Activated CD8-positive, alpha-beta T cell treated with anti-CD3 and anti-CD28 coated beads for 36 hours (primary cell): ENCODE data around the gene SPR. TPM values are rescaled to one million over a fixed set of nuclear protein-coding genes. Genes with fewer than 3 reads are reported as not detected.

Experiments
- ATAC-seq: fragments of 200-7000 bp; cut with Tn5 transposase; one replicate; pipeline ENCODE4 v1.10.0; 2021; ENCODE audit warnings: mild to moderate bottlenecking, moderate library complexity
- CTCF ChIA-PET: fragments of 350-600 bp; sonication (Branson Sonifier 250); formaldehyde crosslinking; loops from one replicate; lab custom pipeline; 2021; ENCODE audit warnings: antibody characterized with exemption; lab: Charles Lee
- POLR2A ChIA-PET: fragments of 350-600 bp; sonication (Branson Sonifier 250); formaldehyde crosslinking; loops from one replicate; lab custom pipeline; 2021; ENCODE audit warnings: antibody characterized with exemption; lab: Charles Lee
- DNase-seq: peaks from one replicate; pipeline ENCODE4 v3.0.0-alpha.2; 2020
- H3K27ac Mint-ChIP-seq: one replicate; pipeline ENCODE4 v1.8.0; 2021; ENCODE audit warnings: mild to moderate bottlenecking, mixed read lengths
- H3K27me3 Mint-ChIP-seq: one replicate; pipeline ENCODE4 v1.8.0; 2021; ENCODE audit warnings: mixed read lengths
- H3K36me3 Mint-ChIP-seq: one replicate; pipeline ENCODE4 v1.8.0; 2021; ENCODE audit warnings: low read depth, mixed read lengths
- H3K4me1 Mint-ChIP-seq: one replicate; pipeline ENCODE4 v1.8.0; 2021; ENCODE audit warnings: low read depth, mixed read lengths
- H3K4me3 Mint-ChIP-seq: one replicate; pipeline ENCODE4 v1.8.0; 2021; ENCODE audit warnings: mild to moderate bottlenecking, moderate library complexity, mixed read lengths
- H3K9me3 Mint-ChIP-seq: one replicate; pipeline ENCODE4 v1.8.0; 2021; ENCODE audit warnings: mixed read lengths
- intact Hi-C: fragments of 100-400 bp; cut with micrococcal nuclease; formaldehyde crosslinking; loops from one replicate; pipeline ENCODE4 v1.10.0; 2022
- total RNA-seq, 2 experiments: library from RNA; stranded (reverse); gene quantifications; one replicate each; pipeline ENCODE4 v1.2.3, GENCODE V29; 2021
- TF ChIP-seq, protein P1 (sequence below): fragments of 200-600 bp; IDR thresholded peaks from one replicate; pipeline ENCODE4 v1.8.0; 2022; ENCODE audit warnings: antibody characterized with exemption, mild to moderate bottlenecking

SPR gene
- total RNA-seq, 2 experiments from 2014 or later, result 7.8 to 9.4 TPM

DNA sequence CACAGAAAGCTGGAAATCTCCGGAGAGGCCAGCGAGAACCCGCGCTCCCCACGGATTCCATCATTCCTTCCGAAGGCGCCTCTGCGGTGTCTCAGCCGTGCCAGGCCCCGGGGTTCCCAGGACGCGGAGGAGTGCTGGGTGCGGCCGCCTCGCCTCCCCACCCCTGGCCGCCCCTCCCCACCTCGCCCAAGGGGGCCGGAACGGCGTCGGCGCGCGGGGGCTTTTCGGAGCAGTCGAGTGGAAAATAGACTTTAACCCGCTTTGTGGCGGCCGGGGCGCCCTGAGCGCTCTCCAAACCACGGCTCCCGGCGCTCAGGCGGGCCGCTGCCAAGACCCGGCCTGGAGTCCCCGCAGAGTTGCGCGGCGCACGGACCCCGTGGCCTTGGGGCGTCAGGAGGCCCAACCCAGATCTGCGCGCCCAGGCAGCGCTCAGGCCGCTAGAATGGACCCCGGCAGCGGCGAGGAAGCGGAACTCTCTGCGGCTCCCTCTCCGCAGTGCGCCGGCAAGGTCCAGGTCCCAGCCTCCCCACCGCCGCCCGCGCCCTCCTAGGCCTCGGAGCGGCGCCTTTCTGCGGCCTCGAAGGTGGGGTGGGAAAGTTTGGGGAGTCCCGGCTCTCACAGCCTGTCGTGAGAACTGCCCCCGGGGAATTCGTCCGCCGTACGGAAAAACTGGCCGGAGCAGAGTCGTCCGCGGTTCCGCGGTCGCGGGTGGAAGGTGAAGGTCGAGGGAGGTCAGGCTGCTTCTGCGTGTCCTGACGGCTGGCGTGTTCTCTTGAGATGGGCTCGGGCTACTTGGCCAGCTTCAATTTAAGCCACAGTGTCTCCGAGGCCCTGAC is 28.9 kb downstream of the SPR start:
- H3K4me1 Mint-ChIP-seq, result peaks cover 31% of the 10 kb centered on the region
- DNase-seq, result peak; percentile 62
- H3K9me3 Mint-ChIP-seq, result no peaks in the 10 kb centered on the region
- intact Hi-C loops, result no loop called here
- ChIA-PET POLR2A (interaction anchor here (1.3 kb wide), 1 partner anchor 15 kb away, joined by 3 read pairs; no protein-coding TSS in a partner anchor), CTCF (interaction anchor here (0.9 to 3.3 kb wide), 8 partner anchors 10 to 248 kb away, joined by 4 to 23 read pairs (median 6); partner anchors contain the start of gene SPR)
- no peaks in the 10 kb centered on the region for H3K36me3 Mint-ChIP-seq
- peak; percentile 60 for ATAC-seq
- H3K27me3 Mint-ChIP-seq, result peaks cover 78% of the 10 kb centered on the region
- no peak overlapping the region for H3K27ac Mint-ChIP-seq
- TF ChIP-seq, protein P1, sequence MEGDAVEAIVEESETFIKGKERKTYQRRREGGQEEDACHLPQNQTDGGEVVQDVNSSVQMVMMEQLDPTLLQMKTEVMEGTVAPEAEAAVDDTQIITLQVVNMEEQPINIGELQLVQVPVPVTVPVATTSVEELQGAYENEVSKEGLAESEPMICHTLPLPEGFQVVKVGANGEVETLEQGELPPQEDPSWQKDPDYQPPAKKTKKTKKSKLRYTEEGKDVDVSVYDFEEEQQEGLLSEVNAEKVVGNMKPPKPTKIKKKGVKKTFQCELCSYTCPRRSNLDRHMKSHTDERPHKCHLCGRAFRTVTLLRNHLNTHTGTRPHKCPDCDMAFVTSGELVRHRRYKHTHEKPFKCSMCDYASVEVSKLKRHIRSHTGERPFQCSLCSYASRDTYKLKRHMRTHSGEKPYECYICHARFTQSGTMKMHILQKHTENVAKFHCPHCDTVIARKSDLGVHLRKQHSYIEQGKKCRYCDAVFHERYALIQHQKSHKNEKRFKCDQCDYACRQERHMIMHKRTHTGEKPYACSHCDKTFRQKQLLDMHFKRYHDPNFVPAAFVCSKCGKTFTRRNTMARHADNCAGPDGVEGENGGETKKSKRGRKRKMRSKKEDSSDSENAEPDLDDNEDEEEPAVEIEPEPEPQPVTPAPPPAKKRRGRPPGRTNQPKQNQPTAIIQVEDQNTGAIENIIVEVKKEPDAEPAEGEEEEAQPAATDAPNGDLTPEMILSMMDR, result no peak
- H3K4me3 Mint-ChIP-seq, result peak overlapping the region; percentile 69

DNA sequence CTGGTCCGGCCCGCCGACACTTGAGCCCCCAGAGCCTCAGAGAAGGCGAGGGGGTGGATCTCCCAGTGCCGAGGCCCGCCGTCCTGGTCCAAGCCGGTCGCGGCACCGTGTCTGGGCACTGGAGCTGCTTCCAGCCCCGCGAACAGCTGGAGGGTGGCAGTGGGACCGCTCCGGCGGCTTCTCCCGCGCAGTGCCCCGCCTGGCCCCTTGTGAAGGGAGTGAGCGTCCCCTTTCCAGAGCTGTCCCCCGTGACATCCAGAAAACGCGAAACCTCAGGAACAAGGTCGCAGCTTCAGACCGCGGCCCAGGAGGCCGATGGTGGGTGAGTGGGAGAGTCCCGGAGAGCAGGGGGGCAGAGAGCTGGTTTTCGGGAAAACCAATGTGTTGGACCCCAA is 29.5 kb downstream of the SPR start:
- H3K4me3 Mint-ChIP-seq, result peak overlapping the region; percentile 69
- CTCF ChIA-PET, result interaction anchor here (0.9 to 3.3 kb wide), 6 partner anchors 10 to 248 kb away, joined by 3 to 23 read pairs (median 6); partner anchors contain the start of gene SPR
- no peak for DNase-seq
- peaks cover 78% of the 10 kb centered on the region for H3K27me3 Mint-ChIP-seq
- POLR2A ChIA-PET, result interaction anchor here (1.3 kb wide), 1 partner anchor 14 kb away, joined by 3 read pairs; no protein-coding TSS in a partner anchor
- H3K27ac Mint-ChIP-seq, result no peak overlapping the region
- ATAC-seq, result peak; percentile 8
- TF ChIP-seq, protein P1, result no peak
- H3K4me1 Mint-ChIP-seq, result peaks cover 31% of the 10 kb centered on the region
- H3K9me3 Mint-ChIP-seq, result no peaks in the 10 kb centered on the region
- H3K36me3 Mint-ChIP-seq, result no peaks in the 10 kb centered on the region
- intact Hi-C loops, result no loop called here

DNA sequence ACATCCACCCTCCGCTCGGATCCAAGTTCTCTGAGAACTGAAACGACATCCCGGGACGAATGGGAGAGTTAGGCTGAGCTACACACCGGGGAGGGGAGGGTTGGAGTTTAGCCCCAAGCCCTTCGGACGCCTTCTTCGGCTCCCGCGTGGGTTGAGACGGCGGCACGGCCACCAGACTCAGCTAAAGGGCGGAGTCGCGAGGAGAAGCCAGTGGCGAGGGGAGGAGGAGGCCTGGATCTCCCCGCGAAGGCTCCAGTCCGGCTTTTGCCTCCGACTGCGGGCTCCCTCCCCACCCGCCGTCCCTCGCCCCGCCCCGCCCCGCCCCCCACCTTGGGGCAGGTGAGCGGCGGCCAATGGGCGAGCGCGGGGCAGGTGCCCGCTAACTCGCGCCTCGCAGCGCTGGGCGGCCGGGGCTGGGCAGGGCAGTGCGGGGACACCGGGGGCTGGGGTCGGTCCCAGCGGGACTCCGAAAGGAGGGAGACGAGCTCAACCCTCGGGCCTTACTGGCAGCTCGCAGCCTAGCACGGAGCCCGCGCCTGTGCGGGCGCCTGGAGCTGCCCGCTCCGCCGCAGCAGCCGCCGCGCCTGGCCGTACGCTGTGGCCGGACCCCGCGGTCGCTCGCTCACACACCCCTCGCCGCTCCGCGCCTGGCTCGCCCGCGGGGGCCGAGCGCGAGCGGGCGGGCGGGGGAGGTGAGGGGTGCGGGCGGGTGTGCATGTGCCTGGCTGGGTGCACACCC is 30.1 kb downstream of the SPR start, which contains the start of gene EMX1:
Gene EMX1 (plus strand): TSS at position 382 of the 739 bp plus-strand sequence. CDS start 334 bp downstream, at position 716.
- Mint-ChIP-seq H3K36me3 (no peaks in the 10 kb centered on the region), H3K27ac (no peak within 1 kb of the TSS), H3K4me1 (peaks cover 31% of the 10 kb centered on the region), H3K4me3 (peak within 1 kb of the TSS; percentile 69), H3K9me3 (no peaks in the 10 kb centered on the region), H3K27me3 (peaks cover 78% of the 10 kb centered on the region)
- TF ChIP-seq, protein P1, result no peak
- CTCF ChIA-PET, result interaction anchor here (0.9 to 3.3 kb wide), 6 partner anchors 10 to 56 kb away, joined by 3 to 23 read pairs (median 6); partner anchors contain the start of gene SPR
- ATAC-seq, result peak; percentile 62
- POLR2A ChIA-PET, result interaction anchor here (0.8 to 1.3 kb wide), 2 partner anchors 9 to 14 kb away, joined by 3 to 4 read pairs; no protein-coding TSS in a partner anchor
- intact Hi-C loops, result no loop called here
- peak; percentile 63 for DNase-seq

- no peak for DNase-seq
- no peaks in the 10 kb centered on the region for H3K36me3 Mint-ChIP-seq
- no peaks in the 10 kb centered on the region for H3K9me3 Mint-ChIP-seq
- no peak overlapping the region for H3K27ac Mint-ChIP-seq
- peak overlapping the region; percentile 41 for H3K4me3 Mint-ChIP-seq
- H3K27me3 Mint-ChIP-seq, result peaks cover 80% of the 10 kb centered on the region
- CTCF ChIA-PET, result interaction anchor here (1.2 to 3.3 kb wide), 5 partner anchors 9 to 56 kb away, joined by 3 to 23 read pairs (median 6); partner anchors contain the start of gene SPR
- TF ChIP-seq, protein P1, result no peak
- intact Hi-C loops, result no loop called here
- POLR2A ChIA-PET, result interaction anchor here (0.8 kb wide), 1 partner anchor 8 kb away, joined by 4 read pairs; no protein-coding TSS in a partner anchor
- peaks cover 31% of the 10 kb centered on the region for H3K4me1 Mint-ChIP-seq
- peak; percentile 23 for ATAC-seq
Observed at GRCh38 chr2:72917877-72918553, 30.8 kb downstream of the SPR start.
